HG02970 (cell line): ENCODE results near the gene ESYT3.
"Not testable (repeated sequence)": the region's sequence is repeated elsewhere in the genome, so short reads cannot be mapped to it uniquely, and the experiment has no call there.

ENCODE experiments used
- ATAC-seq: cut with Tn5 transposase; IDR thresholded peaks from one replicate; pipeline ENCODE4 v1.9.1; 2021; ENCODE audit warnings: mild to moderate bottlenecking, moderate library complexity, moderate number of reproducible peaks; ENCODE audit not compliant: unreplicated experiment, low FRiP score

The ESYT3 gene

DNA sequence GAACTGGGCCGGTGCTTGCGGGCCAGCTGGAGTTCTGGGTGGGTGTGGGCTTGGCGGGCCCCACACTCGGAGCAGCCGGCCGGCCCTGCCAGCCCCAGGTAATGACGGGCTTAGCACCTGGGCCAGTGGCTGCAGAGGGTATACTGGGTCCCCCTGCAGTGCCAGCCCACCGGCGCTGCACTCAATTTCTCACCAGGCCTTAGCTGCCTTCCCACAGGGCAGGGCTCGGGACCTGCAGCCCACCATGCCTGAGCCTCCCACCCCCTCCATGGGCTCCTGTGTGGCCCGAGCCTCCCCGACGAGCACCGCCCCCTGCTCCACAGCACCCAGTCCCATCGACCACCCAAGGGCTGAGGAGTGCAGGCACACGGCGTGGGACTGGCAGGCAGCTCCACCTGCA lies 50.3 kb downstream of the ESYT3 start:
- ATAC-seq: not testable (repeated sequence)

DNA sequence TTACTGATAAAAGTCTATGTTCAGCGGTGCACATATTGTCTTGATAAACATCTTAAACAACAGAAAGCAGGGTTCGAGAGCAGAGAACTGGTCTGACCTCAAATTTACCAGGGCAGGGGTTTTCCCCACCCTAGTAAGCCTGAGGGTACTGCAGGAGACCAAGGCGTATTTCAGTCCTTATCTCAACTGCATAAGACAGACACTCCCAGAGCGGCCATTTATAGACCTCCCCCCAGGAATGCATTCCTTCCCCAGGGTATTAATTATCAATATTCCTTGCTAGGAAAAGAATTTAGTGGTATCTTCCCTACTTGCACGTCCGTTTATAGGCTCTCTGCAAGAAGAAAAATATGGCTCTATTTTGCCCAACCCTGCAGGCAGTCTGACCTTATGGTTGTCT lies 52.2 kb downstream of the ESYT3 start:
- not testable (repeated sequence) for ATAC-seq

DNA sequence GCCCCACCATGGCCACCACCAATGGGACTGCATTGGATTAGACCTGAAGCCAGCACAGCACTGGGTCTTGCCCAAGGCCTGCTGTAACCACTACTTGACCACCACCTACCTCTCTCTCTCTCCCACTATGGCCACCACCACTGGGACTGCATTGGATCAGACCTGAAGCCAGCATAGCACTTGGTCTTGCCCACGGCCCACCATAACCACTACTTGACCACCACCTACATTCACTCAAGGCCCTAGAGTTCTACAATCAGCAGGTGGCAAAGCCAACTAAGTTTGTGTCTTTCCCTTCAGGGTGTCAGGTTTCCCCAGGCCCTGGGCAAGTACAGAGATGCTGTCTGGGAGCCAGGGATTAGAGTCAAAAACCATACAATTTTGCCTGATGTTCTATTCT lies 57.6 kb downstream of the ESYT3 start:
- no peak for ATAC-seq

DNA sequence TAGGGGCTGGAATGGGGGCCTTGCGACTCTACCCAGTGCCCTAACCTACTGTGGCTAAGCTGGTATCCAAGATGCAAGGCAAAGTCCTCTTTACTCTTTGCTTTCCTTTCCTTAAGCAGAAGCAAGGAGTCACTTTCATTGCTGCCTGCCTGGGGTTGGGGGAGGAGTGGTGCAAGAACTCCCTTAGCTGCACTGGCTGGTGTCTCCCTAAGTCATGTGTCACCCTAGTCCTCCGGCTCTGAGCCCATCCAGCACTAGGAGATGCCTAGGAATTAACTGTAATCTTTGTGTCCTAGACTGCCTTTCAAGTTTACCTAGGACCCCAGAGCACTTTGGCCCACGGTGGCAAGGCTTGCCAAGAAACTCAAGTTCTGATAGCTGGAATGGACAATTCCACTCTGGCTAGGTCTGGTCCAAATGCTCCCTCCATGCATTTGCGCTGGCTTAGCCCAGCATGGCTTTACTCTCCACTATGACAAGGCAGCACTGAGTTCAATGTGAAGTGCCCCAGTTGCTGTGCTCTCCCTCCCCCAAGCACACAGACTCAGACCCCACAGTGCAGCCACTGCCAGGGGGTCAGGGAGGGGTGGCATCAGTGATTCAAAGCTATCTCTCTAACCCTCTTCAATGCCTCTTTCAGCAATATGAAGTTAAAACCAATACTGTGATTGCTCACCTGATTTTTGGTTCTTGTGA lies 58.7 kb downstream of the ESYT3 start:
- no peak for ATAC-seq

DNA sequence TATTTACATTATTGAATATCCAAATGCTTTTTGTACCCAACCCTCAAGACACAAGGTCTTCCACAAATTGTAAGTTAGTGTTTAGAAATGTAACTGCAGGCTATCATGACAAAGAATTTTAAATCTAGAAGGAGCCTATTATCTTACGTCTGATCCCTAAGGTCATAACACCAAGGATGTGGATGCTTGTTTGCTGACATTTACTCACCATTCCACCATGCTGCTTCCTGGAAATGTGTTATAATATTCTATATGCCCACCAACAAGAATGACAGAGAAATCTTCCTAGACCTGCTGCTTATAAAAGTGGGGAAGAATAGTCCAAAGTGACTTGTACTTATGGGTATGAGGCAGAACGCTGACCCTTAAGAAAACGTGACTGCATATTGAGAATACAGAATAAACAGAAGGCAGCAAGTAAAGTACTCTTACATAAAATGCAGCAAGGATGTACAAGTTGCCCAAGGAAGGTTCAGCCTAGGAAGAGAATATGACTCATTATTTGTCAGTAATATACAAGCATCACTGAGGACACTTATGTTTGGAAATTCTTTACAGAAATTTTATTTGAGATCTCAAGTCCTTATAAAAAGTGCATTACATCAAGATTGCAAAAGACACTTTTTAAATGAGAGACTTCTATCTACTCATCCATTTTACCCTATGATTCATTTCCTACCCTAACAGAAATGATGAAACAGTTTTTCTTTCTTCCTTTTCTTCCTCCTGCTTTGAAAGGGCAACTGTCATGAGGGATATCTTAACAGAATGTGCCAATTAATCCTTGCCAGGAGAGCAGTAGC lies 59.6 kb downstream of the ESYT3 start:
- ATAC-seq: no peak

DNA sequence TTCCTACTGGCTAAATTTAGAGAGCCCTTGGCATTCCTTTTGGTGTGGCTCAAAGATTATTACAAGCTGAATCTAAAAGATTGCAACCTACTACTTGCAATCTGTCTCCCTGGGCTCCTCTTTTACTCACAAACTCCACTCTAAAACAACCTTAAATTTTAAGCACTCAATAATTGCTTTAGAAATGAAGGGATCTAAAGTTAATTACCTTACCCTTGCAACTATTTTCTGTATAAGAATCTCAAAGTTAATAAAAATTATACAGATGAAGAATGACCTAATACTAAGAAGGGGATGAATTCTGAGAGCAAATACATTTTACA lies 60.2 kb downstream of the ESYT3 start:
- ATAC-seq: no peak

DNA sequence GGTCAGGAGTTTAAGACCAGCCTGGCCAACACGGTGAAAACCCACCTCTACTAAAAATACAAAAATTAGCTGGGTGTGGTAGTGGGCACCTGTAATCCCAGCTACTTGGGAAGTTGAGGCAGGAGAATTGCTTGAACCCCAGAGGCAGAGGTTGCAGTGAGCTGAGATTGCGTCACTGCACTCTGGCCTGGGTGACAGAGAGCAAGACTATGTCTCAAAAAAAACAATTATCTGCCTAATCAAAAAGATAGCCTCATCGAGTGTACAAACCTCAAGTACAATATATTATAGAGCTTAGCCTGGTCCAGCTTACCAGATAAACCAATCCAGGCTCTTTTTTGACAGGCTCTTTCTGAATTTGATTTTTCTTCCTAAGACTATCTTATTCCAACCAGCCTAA lies 61.2 kb downstream of the ESYT3 start:
- ATAC-seq: not testable (repeated sequence)

DNA sequence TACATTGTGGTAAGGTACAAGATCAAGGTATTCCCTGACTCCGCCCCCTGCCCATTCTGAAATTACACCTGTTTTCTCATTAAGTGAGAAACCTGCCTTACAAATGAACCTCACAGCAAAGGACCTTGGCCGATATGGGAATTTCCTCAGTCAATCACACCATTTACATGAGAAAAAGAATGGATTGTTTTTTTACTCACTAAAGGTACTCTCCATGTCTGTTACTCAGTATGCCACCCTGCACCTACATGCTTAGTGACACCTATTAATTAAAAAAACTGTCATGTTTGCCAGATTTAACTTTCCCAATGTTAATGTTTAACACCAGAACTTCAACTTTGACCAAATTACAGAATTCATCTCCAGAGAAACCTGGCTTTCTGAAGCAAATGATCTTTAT lies 62.0 kb downstream of the ESYT3 start:
- no peak for ATAC-seq

DNA sequence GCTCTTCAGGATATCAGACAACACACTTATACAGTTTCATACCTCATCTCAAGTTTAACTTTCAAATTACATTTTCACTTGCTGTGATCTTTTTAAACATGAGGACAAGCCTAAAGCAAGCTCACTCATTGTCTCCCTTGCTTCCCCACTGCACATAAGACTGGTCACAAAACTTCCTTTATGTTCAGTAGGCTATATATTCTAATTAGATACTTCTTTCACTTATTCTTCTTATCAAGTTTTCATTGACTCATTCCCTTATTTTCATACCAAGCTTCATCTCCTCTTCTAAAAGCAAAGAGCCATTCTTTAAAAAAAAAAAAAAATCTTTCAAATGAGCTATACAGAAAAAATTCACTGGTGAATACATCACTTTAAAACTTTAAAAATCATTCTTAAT lies 62.6 kb downstream of the ESYT3 start:
- no peak for ATAC-seq

DNA sequence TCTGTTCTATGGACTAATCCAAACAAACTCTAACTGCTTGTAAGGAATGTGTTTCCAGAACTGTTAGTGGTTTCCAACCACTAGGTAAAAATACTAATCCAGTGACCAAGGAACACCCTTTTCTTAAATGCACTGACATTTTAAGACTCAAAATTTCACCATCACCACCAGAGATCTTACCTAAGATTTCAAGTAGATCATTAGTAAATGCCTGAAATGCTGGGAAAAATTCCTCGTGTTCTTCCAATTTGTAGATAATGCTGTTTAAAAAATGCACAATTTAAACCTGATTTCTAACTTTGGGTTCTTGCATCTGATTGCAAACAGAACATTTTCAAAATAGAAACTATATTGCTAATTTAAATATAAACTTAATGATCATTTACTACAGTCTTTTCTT lies 63.4 kb downstream of the ESYT3 start:
- no peak for ATAC-seq

DNA sequence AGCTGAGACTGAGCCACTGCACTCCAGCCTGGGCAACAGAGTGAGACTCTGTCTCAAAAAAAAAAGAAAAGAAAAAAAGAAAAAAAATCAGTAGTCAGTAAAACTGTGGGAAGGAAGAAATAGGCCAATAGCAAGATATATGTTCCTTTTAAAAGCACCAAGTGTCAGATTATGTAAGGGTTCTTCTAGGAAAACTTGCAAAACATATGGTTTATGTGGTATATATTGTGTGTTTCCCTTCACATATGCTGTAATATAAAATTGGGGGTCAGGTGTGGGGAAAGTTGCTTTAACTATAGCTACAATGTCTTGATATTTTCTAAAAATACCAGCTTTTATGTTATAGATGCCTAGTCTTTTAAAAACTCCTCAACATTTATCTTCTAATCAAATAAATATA lies 64.6 kb downstream of the ESYT3 start:
- no peak for ATAC-seq

DNA sequence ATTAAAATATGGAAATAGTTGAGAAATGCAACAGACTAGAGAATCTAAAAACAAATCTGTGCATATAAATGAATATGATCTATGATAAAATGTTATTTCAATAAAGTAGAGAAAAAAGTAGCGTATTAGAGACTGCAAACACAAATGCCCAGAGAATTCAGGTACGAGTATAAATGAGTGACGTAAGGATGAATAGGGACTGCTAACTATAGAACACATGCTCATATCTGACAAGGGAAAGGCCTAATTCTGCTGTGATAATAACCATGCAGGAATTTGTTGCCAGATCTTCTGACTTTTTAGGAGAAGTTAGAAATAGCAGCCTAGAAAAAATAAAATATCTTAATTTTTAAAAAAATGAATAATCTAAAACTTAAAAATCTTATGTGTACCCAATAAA lies 73.1 kb downstream of the ESYT3 start:
- no peak for ATAC-seq

DNA sequence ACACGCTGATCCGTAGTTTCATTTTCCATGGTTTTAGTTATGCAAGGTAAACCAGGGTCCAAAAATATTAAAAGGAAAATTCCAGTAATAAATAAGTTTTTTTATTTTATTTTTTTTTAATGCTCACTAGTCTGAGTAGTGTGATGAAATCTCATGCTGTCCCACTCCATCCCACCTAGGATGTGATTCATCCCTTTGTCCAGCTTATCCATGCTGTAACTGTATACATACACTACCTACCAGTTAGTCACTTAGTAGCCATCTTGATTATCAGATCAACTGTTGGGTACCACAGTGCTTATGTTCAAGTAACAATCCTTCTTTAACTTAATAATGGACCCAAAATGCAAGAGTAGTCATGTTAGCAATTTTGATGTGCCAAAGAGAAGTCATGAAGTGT lies 75.2 kb downstream of the ESYT3 start:
- no peak for ATAC-seq

DNA sequence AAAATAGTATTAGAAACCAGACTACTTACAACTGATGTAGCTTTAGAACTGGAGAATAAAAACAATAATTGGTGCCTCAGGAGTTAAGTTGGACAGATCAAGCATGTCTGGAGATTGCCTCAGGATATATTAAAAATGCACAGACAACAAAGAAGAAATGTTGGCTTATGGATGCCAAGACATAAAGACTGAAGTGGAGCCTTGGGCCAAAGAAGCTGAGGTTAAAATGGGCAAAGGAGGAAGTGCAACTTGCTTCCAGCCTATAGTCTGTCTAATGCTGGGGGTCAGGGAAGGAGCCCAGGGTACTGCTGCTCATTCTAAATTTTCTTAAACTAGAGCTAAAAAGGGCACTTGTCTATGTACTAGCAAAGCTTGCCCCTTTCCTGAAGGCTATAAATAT lies 77.5 kb downstream of the ESYT3 start:
- ATAC-seq: no peak

DNA sequence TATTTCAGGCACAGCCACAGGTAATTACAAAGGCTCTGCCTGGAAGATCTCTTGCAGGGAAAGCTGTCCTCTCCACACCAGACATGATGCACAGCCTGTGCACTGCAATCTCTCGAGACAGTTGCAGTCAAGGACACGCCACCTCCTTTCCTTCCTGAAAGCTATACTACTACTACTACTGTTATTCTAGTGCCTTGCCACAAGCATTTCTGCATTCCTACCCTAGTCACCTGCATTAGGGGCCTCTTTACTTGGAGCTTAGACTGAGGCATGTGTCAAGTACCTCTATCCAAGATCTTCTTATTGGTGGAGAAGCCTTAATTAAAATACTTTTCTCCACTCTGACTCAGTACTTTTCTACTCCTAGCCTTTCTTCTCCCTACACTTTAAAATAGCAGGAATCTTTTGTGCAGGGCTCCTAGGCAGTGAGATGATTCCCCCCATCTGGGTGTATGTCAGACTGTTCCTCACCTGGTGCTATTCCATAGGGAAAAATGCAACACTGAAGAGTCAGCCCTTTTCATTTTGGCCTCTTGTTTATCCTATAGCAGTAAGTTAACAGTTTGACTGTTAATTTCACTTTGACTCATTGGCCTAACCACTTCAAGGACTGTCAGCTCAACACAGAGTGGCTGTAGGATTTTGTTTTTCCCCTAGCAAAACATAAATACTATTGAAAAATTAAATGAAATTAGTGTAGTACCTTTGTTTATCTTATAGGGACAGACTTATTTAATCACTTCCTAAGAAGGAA lies 78.9 kb downstream of the ESYT3 start:
- ATAC-seq: no peak

DNA sequence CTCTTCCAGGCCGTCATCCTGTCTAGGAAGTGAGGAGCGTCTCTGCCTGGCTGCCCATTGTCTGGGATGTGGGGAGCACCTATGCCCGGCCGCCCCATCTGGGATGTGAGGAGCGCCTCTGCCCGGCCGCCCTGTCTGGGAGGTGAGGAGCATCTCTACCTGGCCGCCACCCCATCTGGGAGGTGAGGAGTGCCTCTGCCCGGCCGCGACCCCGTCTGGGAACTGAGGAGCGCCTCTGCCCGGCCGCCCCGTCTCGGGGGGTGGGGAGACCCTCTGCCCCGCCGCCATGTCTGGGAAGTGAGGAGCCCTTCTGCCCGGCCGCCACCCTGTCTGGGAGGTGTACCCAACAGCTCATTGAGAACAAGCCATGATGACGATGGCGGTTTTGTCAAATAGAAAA lies 87.0 kb downstream of the ESYT3 start:
- ATAC-seq: not testable (repeated sequence)
